H1 (cell line): ENCODE results near the gene ATP6V0A1. TPM values are rescaled to one million over a fixed set of nuclear protein-coding genes. Genes with fewer than 3 reads are reported as not detected.

ENCODE experiments used
- CTCF ChIA-PET: fragments of 300-600 bp; sonication (Branson Sonifier 250); formaldehyde crosslinking; loops from one replicate; lab custom pipeline; 2021; ENCODE audit not compliant: partially characterized antibody; lab: Charles Lee
- POLR2A ChIA-PET: fragments of 300-600 bp; sonication (Branson Sonifier 250); formaldehyde crosslinking; loops from one replicate; lab custom pipeline; 2021; ENCODE audit warnings: inconsistent platforms; ENCODE audit not compliant: partially characterized antibody; lab: Charles Lee
- DNase-seq, 2 experiments: peaks; one replicate each; pipeline versions ENCODE4 v3.0.0 to v3.0.0-alpha.2; 2010 to 2022; ENCODE audit warnings: low spot score in 2 of 2, low read depth in 1 of 2, mixed read lengths in 1 of 2
- FAIRE-seq: peaks from 2 replicates; lab custom pipeline; 2011; peaks lifted over from hg19 to GRCh38; lab: Jason Lieb, UNC
- H2AFZ ChIP-seq: 2 replicates; pipeline ENCODE4 v1.8.1; 2012; ENCODE audit warnings: low read length, inconsistent platforms
- H2AK5ac ChIP-seq: 2 replicates; pipeline ENCODE4 v1.6.1; 2013; ENCODE audit warnings: low read depth, low read length
- H2BK120ac ChIP-seq: replicated peaks from 2 replicates; pipeline ENCODE3; 2013; ENCODE audit warnings: low read depth, low read length, inconsistent platforms
- H2BK12ac ChIP-seq: 2 replicates; pipeline ENCODE4 v1.6.1; 2013; ENCODE audit warnings: low read depth, low read length
- H2BK15ac ChIP-seq: 2 replicates; pipeline ENCODE4 v1.6.1; 2013; ENCODE audit warnings: low read length
- H2BK20ac ChIP-seq: 2 replicates; pipeline ENCODE4 v1.6.1; 2013; ENCODE audit warnings: low read length
- H2BK5ac ChIP-seq: 2 replicates; pipeline ENCODE4 v1.6.1; 2013; ENCODE audit warnings: low read depth, low read length
- H3K14ac ChIP-seq: 2 replicates; pipeline ENCODE4 v1.6.1; 2013; ENCODE audit warnings: inconsistent platforms; ENCODE audit not compliant: insufficient read length
- H3K18ac ChIP-seq: 2 replicates; pipeline ENCODE4 v1.6.1; 2013; ENCODE audit warnings: low read length; ENCODE audit errors: extremely low read depth
- H3K23ac ChIP-seq: 2 replicates; pipeline ENCODE4 v1.6.1; 2013; ENCODE audit warnings: inconsistent platforms; ENCODE audit not compliant: insufficient read length
- H3K23me2 ChIP-seq: 2 replicates; pipeline ENCODE4 v1.6.1; 2013; ENCODE audit warnings: low read depth, low read length
- H3K27ac ChIP-seq: 2 replicates; pipeline ENCODE4 v1.6.1; 2011; ENCODE audit warnings: low read depth, low read length, inconsistent platforms
- H3K27me3 ChIP-seq, 4 experiments: replicated peaks in 1 of 4; 1 replicate in 1 of 4; 2 replicates in 3 of 4; pipeline versions ENCODE4 v1.6.1 to v1.8.1; 2011 to 2013; ENCODE audit warnings: low read length in 3 of 4, mild to moderate bottlenecking in 3 of 4, inconsistent platforms in 2 of 4, mixed read lengths in 2 of 4, moderate library complexity in 1 of 4; ENCODE audit not compliant: control insufficient read depth in 3 of 4, insufficient read depth in 3 of 4; ENCODE audit errors: extremely low read depth in 1 of 4
- H3K36me3 ChIP-seq, 4 experiments: 2 replicates each; pipeline versions ENCODE4 v1.6.1 to v1.8.1; 2011 to 2013; ENCODE audit warnings: mild to moderate bottlenecking in 4 of 4, low read length in 3 of 4, moderate library complexity in 2 of 4, control low read depth in 1 of 4, inconsistent platforms in 1 of 4; ENCODE audit not compliant: insufficient read depth in 4 of 4, control insufficient read depth in 2 of 4
- H3K4ac ChIP-seq: replicated peaks from 2 replicates; pipeline ENCODE3; 2013; ENCODE audit warnings: low read length, low read depth, mixed read lengths, inconsistent platforms; ENCODE audit not compliant: insufficient read length
- H3K4me1 ChIP-seq, 4 experiments: replicated peaks in 1 of 4; 1 replicate in 1 of 4; 2 replicates in 3 of 4; pipeline versions ENCODE4 v1.6.1 to v1.8.1; 2011 to 2013; ENCODE audit warnings: low read length in 3 of 4, inconsistent platforms in 2 of 4, mixed read lengths in 1 of 4; ENCODE audit not compliant: insufficient read depth in 4 of 4, control insufficient read depth in 3 of 4
- H3K4me2 ChIP-seq, 2 experiments: 2 replicates each; pipeline versions ENCODE4 v1.6.1 to v1.8.1; 2011 to 2013; ENCODE audit warnings: low read depth in 2 of 2, low read length in 2 of 2, control low read depth in 1 of 2, inconsistent platforms in 1 of 2, mild to moderate bottlenecking in 1 of 2; ENCODE audit not compliant: insufficient read depth in 1 of 2
- H3K4me3 ChIP-seq, 4 experiments: fragments of 200-600, 300-600 bp in 1 of 4; sonication (generic), shearing (Covaris generic), sonication (Bioruptor Twin) in 1 of 4; 2 replicates each; pipeline versions ENCODE4 v1.5.1 to v1.8.1; 2011 to 2016; ENCODE audit warnings: low read length in 4 of 4, low read depth in 3 of 4, control low read depth in 2 of 4, inconsistent platforms in 2 of 4, mild to moderate bottlenecking in 2 of 4, mixed read lengths in 1 of 4, moderate library complexity in 1 of 4; ENCODE audit not compliant: insufficient read depth in 2 of 4; ENCODE audit errors: extremely low read depth in 1 of 4
- H3K56ac ChIP-seq: replicated peaks from 2 replicates; pipeline ENCODE3; 2013; ENCODE audit warnings: low read depth, mild to moderate bottlenecking, mixed read lengths, low read length, inconsistent platforms; ENCODE audit not compliant: insufficient read length
- H3K79me1 ChIP-seq: 2 replicates; pipeline ENCODE4 v1.6.1; 2013; ENCODE audit warnings: low read depth, low read length, control low read depth
- H3K79me2 ChIP-seq, 2 experiments: 2 replicates each; pipeline versions ENCODE4 v1.6.1 to v1.8.1; 2012 to 2013; ENCODE audit warnings: low read length in 2 of 2, mild to moderate bottlenecking in 2 of 2, inconsistent platforms in 1 of 2; ENCODE audit not compliant: insufficient read depth in 2 of 2, control insufficient read depth in 1 of 2
- H3K9ac ChIP-seq, 4 experiments: replicated peaks in 1 of 4; 1 replicate in 1 of 4; 2 replicates in 3 of 4; pipeline versions ENCODE4 v1.6.1 to v1.8.1; 2011 to 2013; ENCODE audit warnings: low read depth in 3 of 4, low read length in 3 of 4, control low read depth in 2 of 4, mild to moderate bottlenecking in 2 of 4, moderate library complexity in 2 of 4, inconsistent platforms in 1 of 4; ENCODE audit errors: extremely low read depth in 1 of 4
- H3K9me3 ChIP-seq, 2 experiments: 2 replicates each; pipeline versions ENCODE4 v1.6.1 to v1.8.1; 2012 to 2013; ENCODE audit warnings: mild to moderate bottlenecking in 2 of 2, moderate library complexity in 2 of 2, control low read depth in 1 of 2, inconsistent platforms in 1 of 2, low read depth in 1 of 2, low read length in 1 of 2, mixed read lengths in 1 of 2; ENCODE audit not compliant: insufficient read depth in 2 of 2
- H4K20me1 ChIP-seq, 2 experiments: replicated peaks in 1 of 2; 2 replicates each; pipeline versions ENCODE3 to v1.8.1; 2011 to 2013; ENCODE audit warnings: inconsistent platforms in 2 of 2, low read length in 2 of 2, mild to moderate bottlenecking in 1 of 2; ENCODE audit not compliant: insufficient read depth in 2 of 2, control insufficient read depth in 1 of 2
- H4K5ac ChIP-seq: 2 replicates; pipeline ENCODE4 v1.6.1; 2013; ENCODE audit warnings: low read length, low read depth, mixed read lengths, inconsistent platforms; ENCODE audit not compliant: insufficient read length
- H4K8ac ChIP-seq: 2 replicates; pipeline ENCODE4 v1.8.0; 2013; ENCODE audit warnings: mild to moderate bottlenecking, moderate library complexity, low read length, inconsistent platforms; ENCODE audit not compliant: insufficient read depth; ENCODE audit errors: extremely low read depth
- H4K91ac ChIP-seq: replicated peaks from 2 replicates; pipeline ENCODE3; 2013; ENCODE audit warnings: low read length, mixed read lengths, inconsistent platforms; ENCODE audit not compliant: insufficient read length
- CHD2 ChIP-seq: IDR thresholded peaks from 2 replicates; pipeline ENCODE4 v1.6.1; 2012; ENCODE audit warnings: low read length, improper control_type of control experiment
- EGR1 ChIP-seq: IDR thresholded peaks from 2 replicates; pipeline ENCODE4 v1.6.1; 2011; ENCODE audit warnings: low read depth, low read length, borderline replicate concordance
- HDAC2 ChIP-seq, 2 experiments: fragments of 300-600 bp in 1 of 2; sonication (generic) in 1 of 2; IDR thresholded peaks; 2 replicates each; pipeline ENCODE4 v1.6.1; 2011 to 2012; ENCODE audit warnings: low read depth in 2 of 2, low read length in 2 of 2, mild to moderate bottlenecking in 2 of 2, moderate library complexity in 2 of 2, borderline replicate concordance in 1 of 2, inconsistent platforms in 1 of 2
- KDM4A ChIP-seq: IDR thresholded peaks from one replicate; pipeline ENCODE4 v1.7.1; 2012; ENCODE audit warnings: low read depth, mild to moderate bottlenecking, moderate library complexity, low read length, inconsistent platforms; ENCODE audit not compliant: severe bottlenecking
- POU5F1 ChIP-seq: IDR thresholded peaks from 2 replicates; pipeline ENCODE4 v1.6.1; 2011; ENCODE audit warnings: low read depth, mild to moderate bottlenecking, low read length, moderate library complexity
- SAP30 ChIP-seq: fragments of 300-600 bp; sonication (generic); IDR thresholded peaks from 2 replicates; pipeline ENCODE4 v1.7.1; 2012; ENCODE audit warnings: low read length, moderate library complexity, mild to moderate bottlenecking, inconsistent platforms; ENCODE audit not compliant: insufficient read depth, insufficient replicate concordance
- SIN3A ChIP-seq, 2 experiments: IDR thresholded peaks in 1 of 2; conservative IDR thresholded peaks in 1 of 2; 2 replicates each; pipeline ENCODE4 v1.6.1; 2011 to 2012; ENCODE audit warnings: low read length in 2 of 2, improper control_type of control experiment in 1 of 2, low read depth in 1 of 2, mild to moderate bottlenecking in 1 of 2
- SUZ12 ChIP-seq: fragments of 200-600 bp; sonication (generic); IDR thresholded peaks from 2 replicates; pipeline ENCODE4 v1.6.1; 2012; ENCODE audit warnings: mild to moderate bottlenecking, inconsistent platforms, low read length, moderate library complexity, mixed read lengths
- YY1 ChIP-seq: IDR thresholded peaks from 2 replicates; pipeline ENCODE4 v1.6.1; 2011; ENCODE audit warnings: low read depth, mild to moderate bottlenecking, low read length
- WGBS, 2 experiments: shearing (Covaris generic) in 1 of 2; methylation state at CpG; one replicate each; pipeline versions ENCODE4 v1.1.6 to v1.1.7; 2013 to 2015; ENCODE audit warnings: low lambda C conversion rate in 2 of 2, mixed read lengths in 2 of 2, inconsistent platforms in 1 of 2, low coverage in 1 of 2, missing lambda C conversion rate in 1 of 2; ENCODE audit not compliant: insufficient replicate concordance in 2 of 2, insufficient coverage in 1 of 2, insufficient read length in 1 of 2; ENCODE audit errors: extremely low coverage in 1 of 2, missing lambda C conversion rate in 1 of 2; 5-methylcytosine and 5-hydroxymethylcytosine counted together
- polyA plus RNA-seq, 7 experiments: library from polyadenylated mRNA; depleted of rRNA in 3 of 7; stranded (reverse) in 5 of 7; unstranded in 2 of 7; fragments of >200 nt in 5 of 7; fragments of 200-250 nt in 2 of 7; gene quantifications; 1 replicate in 5 of 7; 2 replicates in 1 of 7; 4 replicates in 1 of 7; pipeline versions ENCODE4 v1.2.1 to v1.2.3, GENCODE V29; 2011 to 2013; ENCODE audit warnings: missing spikeins in 2 of 7, mixed read lengths in 2 of 7
- total RNA-seq: library from RNA; stranded (reverse); fragmentation: NEBNext Ultra II Directional; extraction: Animal tissue kit (Norgen Biotek cat#: 25700); gene quantifications from 2 replicates; pipeline ENCODE4 v1.2.1, GENCODE V29; 2021
- TF ChIP-seq, protein P1 (sequence below): IDR thresholded peaks from 2 replicates; pipeline ENCODE4 v1.6.1; 2012; ENCODE audit warnings: inconsistent platforms

Gene ATP6V0A1
- total and polyA plus RNA-seq, 2 of the 8 experiments (the other 6 are each of a cell fraction or from before 2014, with no cell fraction given): 55.3 to 63.4 TPM

DNA sequence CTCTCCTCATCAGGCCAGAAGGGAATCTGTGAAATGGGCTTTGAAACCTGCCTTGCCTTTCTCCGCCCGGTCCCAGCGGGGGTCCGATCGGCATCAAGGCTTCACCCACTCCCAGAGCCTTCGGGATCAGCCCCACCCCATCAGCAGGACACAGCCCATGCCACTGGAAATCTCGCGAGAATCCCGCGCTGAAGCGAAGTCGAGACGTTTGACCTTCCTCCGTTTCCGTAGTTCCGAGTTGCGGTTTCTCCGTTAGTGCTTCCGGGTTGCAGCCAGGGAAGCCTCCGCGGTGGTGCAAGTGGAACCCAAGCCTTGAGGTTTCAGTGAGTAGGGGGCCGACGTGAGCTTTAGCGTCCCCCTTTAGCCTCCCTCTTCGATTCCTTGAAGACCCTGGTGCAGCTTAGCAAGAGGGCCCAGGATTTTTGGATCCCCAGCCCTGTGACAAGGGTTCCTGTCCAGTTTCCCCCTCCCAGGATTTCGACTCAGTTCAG lies 103.3 kb downstream of the ATP6V0A1 start, which contains the start of gene COASY:
TSS of gene COASY (plus strand) at position 252 of the 491 bp plus-strand sequence. CDS start 475 bp downstream, outside the sequence.
- Histone ChIP-seq H3K4ac (peak within 1 kb of the TSS; percentile 54), H4K20me1 (peaks cover 0 to 1% of the 10 kb centered on the region in 2 experiments), H3K27ac (peak within 1 kb of the TSS; percentile 12), H2BK5ac (peak within 1 kb of the TSS; percentile 61; the same call in 1 of the 2 replicates), H2AFZ (peak within 1 kb of the TSS; percentile 2; the same call in 1 of the 2 replicates), H2AK5ac (0 out of 2 replicates have a peak within 1 kb of the TSS, but pooled peaks have one; percentile 29), H3K79me1 (peaks cover 14% of the 10 kb centered on the region), H4K5ac (peak within 1 kb of the TSS; percentile 55), H3K23me2 (peaks cover 11% of the 10 kb centered on the region), H3K23ac (no peak within 1 kb of the TSS), H3K56ac (peak within 1 kb of the TSS; percentile 17), H2BK15ac (peak within 1 kb of the TSS; percentile 88; the same call in 1 of the 2 replicates), H3K9ac (peak within 1 kb of the TSS; percentile 83 to 85 (median 84)), H3K27me3 (no peaks in the 10 kb centered on the region), H3K4me1 (peaks cover 0 to 15% (median 8%) of the 10 kb centered on the region in 4 experiments; a peak in 4 of 7 replicates), H3K9me3 (no peaks in the 10 kb centered on the region), H2BK12ac (peak within 1 kb of the TSS; percentile 39; the same call in 1 of the 2 replicates), H3K4me2 (peak within 1 kb of the TSS; percentile 88 to 91), H4K8ac (peak within 1 kb of the TSS; percentile 79; the same call in 1 of the 2 replicates), H4K91ac (peak within 1 kb of the TSS; percentile 70), H3K36me3 (peaks cover 3 to 17% (median 11%) of the 10 kb centered on the region in 4 experiments; a peak in 6 of 8 replicates), H3K79me2 (peaks cover 9 to 17% of the 10 kb centered on the region in 2 experiments; a peak in 3 of 4 replicates), H3K18ac (peak within 1 kb of the TSS; percentile 53; the same call in 1 of the 2 replicates), H3K4me3 (peak within 1 kb of the TSS; percentile 82 to 98 (median 88)), H2BK20ac (no peak within 1 kb of the TSS), H2BK120ac (peak within 1 kb of the TSS; percentile 92), H3K14ac (no peak within 1 kb of the TSS)
- peak; percentile 93 to 97 for DNase-seq
- 1% methylated on average over 25 of the region's 26 CpGs; no CpG with 5 or more reads in 1 of the 2 experiments for WGBS, 2 experiments
- CTCF ChIA-PET: no interaction called here
- peak; percentile 73 for FAIRE-seq
- POLR2A ChIA-PET: interaction anchor here (0.9 to 8.1 kb wide), 4 partner anchors 14 to 173 kb away, joined by 3 to 74 read pairs (median 4); partner anchors contain the start of gene PSMC3IP
- TF ChIP-seq EGR1 (no peak), SUZ12 (no peak), KDM4A (peak; percentile 72), HDAC2 (IDR thresholded peaks at IDR 0.05; ENCODE audit: borderline replicate concordance in 1 of 2, low read depth in 2 of 2, low read length in 2 of 2) (peak in 1 of 2 experiments; percentile 52; a peak in 1 of 4 replicates), POU5F1 (no peak), CHD2 (peak; percentile 100), SAP30 (peak; percentile 67), SIN3A (conservative IDR thresholded peaks at IDR 0.05 in 1 of 2, IDR thresholded peaks at IDR 0.05 in 1 of 2; ENCODE audit: low read depth in 1 of 2, low read length in 2 of 2) (peak; percentile 98), YY1 (0 out of 2 replicates have a peak, but pooled peaks have one; percentile 25)
- TF ChIP-seq, protein P1, sequence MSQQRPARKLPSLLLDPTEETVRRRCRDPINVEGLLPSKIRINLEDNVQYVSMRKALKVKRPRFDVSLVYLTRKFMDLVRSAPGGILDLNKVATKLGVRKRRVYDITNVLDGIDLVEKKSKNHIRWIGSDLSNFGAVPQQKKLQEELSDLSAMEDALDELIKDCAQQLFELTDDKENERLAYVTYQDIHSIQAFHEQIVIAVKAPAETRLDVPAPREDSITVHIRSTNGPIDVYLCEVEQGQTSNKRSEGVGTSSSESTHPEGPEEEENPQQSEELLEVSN: peak; percentile 12; the same call in 1 of the 2 replicates
